OCI-LY1 (cell line): ENCODE results near the gene FCSK.

Experiments used
- EZH2 ChIP-seq: fragments of 200-600 bp; sonication (generic), shearing (Covaris generic); IDR thresholded peaks from 2 replicates; pipeline ENCODE4 v1.8.0; 2017; ENCODE audit warnings: borderline replicate concordance, mixed run types, mild to moderate bottlenecking, antibody characterized with exemption, low read length, moderate library complexity, mixed read lengths
- TF ChIP-seq, protein P1 (sequence below): fragments of 200-600 bp; sonication (generic), shearing (Covaris generic); IDR thresholded peaks from 2 replicates; pipeline ENCODE4 v1.5.1; 2017; ENCODE audit warnings: mild to moderate bottlenecking, antibody characterized with exemption, low read length, moderate library complexity, mixed read lengths

DNA sequence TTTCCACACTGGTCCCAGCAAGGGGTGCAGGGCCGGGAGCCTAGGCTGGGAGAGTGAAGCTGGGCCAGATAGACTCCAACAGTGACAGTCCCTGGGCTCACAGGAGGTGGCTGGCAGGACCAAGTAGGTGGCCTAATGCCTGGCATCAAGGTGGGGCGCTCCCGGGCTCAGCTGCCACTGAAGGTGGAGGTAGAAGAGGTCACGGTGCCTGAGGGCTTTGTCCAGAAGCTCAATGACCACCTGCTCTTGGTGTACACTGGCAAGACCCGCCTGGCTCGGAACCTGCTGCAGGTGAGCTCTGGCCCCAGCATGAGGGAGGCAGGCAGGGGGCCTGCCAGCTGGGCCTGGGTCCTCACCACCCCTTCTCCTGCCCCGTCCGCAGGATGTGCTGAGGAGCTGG is 23.8 kb downstream of the FCSK start:
- TF ChIP-seq, protein P1, sequence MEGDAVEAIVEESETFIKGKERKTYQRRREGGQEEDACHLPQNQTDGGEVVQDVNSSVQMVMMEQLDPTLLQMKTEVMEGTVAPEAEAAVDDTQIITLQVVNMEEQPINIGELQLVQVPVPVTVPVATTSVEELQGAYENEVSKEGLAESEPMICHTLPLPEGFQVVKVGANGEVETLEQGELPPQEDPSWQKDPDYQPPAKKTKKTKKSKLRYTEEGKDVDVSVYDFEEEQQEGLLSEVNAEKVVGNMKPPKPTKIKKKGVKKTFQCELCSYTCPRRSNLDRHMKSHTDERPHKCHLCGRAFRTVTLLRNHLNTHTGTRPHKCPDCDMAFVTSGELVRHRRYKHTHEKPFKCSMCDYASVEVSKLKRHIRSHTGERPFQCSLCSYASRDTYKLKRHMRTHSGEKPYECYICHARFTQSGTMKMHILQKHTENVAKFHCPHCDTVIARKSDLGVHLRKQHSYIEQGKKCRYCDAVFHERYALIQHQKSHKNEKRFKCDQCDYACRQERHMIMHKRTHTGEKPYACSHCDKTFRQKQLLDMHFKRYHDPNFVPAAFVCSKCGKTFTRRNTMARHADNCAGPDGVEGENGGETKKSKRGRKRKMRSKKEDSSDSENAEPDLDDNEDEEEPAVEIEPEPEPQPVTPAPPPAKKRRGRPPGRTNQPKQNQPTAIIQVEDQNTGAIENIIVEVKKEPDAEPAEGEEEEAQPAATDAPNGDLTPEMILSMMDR: no peak
- no peak for TF ChIP-seq EZH2
